ENCODE measurements around the gene ARHGEF1.

DNA sequence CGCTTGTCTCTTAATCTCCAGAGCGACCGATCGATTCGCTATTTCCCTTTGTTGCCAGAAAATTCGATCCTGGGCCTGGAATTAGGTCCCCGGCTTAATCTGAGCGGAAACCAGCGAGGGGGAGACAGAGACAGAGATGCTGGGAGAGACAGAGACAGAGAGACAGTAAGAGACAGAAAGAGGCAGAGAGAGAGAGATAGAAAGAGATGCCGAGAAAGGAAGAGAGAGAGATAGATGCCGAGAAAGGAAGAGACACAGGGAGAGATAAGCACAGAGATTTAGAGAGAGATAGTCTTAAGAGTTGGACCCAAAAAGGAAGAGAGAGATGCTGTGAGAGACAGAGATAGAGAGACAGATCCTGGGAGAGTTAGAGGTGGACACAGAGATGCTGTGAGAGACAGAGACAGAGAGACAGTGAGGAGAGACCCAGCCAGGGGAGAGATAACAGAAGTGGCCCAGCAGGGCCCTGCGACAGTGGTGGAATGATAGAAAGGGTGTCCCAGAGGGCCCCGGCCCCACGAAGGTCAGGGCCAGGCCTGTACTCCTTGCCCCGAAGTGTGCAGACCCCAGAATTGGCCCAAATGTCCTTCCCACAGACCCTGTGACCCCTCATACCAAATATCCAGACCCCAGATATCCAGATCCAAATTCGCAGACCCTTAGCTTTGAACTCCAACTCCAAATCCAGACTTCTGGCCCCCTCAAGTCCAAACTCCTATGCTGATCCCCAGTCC lies 43.9 kb downstream of the ARHGEF1 start:
- TF ChIP-seq CTCF (IDR thresholded peaks at IDR 0.05) (no peak), POLR2A (IDR thresholded peaks at IDR 0.05) (no peak)

Measured in body of pancreas (tissue), 4 donors.